T-helper 2 cell treated with Interferon-gamma antibody and Interleukin-4, amounts not matched to agents 5 μg/mL and 100 μg/mL, for 36 hours (primary cell): ENCODE measurements around the gene LY6G6C.

Experiments
- DNase-seq: peaks from one replicate; pipeline ENCODE4 v3.0.0; 2021; ENCODE audit warnings: low spot score
- H3K27ac Mint-ChIP-seq: one replicate; pipeline ENCODE4 v1.8.0; 2021; ENCODE audit warnings: mild to moderate bottlenecking, mixed read lengths
- H3K27me3 Mint-ChIP-seq: one replicate; pipeline ENCODE4 v1.8.0; 2021; ENCODE audit warnings: low read depth, mixed read lengths
- H3K36me3 Mint-ChIP-seq: one replicate; pipeline ENCODE4 v1.8.0; 2021; ENCODE audit warnings: low read depth, mixed read lengths
- H3K4me1 Mint-ChIP-seq: one replicate; pipeline ENCODE4 v1.8.0; 2021; ENCODE audit warnings: low read depth, mixed read lengths
- H3K4me3 Mint-ChIP-seq: one replicate; pipeline ENCODE4 v1.8.0; 2022; ENCODE audit warnings: mild to moderate bottlenecking, moderate library complexity, mixed read lengths
- H3K9me3 Mint-ChIP-seq: one replicate; pipeline ENCODE4 v1.8.0; 2021; ENCODE audit warnings: mixed read lengths

LY6G6C gene

DNA sequence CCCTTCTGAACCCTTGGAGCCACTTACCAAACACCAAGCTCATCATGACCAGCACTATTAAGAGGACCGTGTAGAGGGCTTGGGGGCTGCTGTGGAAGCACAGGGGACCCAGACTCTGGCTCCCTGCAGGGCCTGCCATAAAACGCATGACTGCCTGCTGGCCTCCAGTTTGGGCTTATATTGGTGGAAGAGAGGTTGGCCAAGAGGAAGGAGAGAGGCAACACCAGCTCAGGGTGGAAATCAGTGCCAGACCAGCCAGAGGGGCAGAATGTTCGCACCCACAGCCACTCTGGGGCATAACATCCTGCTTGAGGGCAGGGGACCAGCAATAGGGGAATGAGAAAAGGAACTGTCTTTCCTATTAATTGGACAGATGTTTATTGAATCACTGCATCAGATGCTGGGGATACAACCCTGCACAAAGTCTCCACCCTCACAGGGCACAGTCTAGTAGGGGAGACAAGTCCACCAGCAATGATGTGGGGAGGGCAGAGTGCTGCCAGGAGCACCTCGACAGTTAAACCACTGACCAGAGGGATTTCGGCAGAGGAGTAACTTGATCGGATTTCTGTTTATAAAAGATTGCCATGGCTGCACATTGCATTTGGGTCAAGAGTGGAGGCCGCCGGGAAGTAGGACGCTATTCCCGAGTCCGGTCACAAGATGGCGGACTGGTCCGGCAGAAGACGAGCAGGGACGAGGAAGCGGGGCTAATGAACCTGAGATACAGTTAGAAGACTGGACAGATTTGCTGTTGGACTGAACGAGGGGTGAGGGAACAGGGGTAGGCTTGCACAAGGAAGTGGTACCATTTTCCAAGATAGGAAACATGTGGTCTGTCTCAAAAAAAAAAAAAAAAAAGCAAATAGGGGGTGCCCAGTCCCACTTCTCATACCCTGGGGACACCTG, 41.1 kb downstream of the LY6G6C start, which contains the start of gene LY6G5C:
TSS of gene LY6G5C (minus strand) at position 842 of the 909 bp plus-strand sequence. CDS start at position 148, 694 bp downstream.
- H3K27me3 Mint-ChIP-seq = no peaks in the 10 kb centered on the region
- H3K9me3 Mint-ChIP-seq = no peaks in the 10 kb centered on the region
- peak; percentile 50 for DNase-seq
- peak within 1 kb of the TSS; percentile 74 for H3K4me3 Mint-ChIP-seq
- peaks cover 22% of the 10 kb centered on the region for H3K4me1 Mint-ChIP-seq
- peaks cover 4% of the 10 kb centered on the region for H3K36me3 Mint-ChIP-seq
- peak within 1 kb of the TSS; percentile 73 for H3K27ac Mint-ChIP-seq

DNA sequence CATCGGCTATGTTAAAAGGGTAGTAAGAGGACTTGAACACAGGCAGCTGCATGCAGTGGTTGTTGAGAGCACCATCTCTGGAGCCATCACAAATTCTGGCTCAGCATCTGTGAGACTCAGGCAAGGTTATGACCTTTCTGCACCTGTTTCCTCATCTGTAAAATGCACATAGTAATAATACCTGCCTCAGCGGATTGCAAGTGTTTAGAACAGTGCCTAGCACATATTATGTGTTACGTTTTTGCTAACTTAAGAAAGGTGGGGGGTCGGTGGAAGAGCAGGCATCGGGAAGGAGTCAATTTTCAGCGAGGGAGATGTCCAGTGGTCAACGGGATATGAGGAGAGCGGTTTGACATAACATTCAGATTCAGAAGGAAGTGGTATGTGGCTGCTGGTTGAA, 43.6 kb downstream of the LY6G6C start:
- H3K27ac Mint-ChIP-seq = no peak overlapping the region
- no peaks in the 10 kb centered on the region for H3K9me3 Mint-ChIP-seq
- peaks cover 22% of the 10 kb centered on the region for H3K4me1 Mint-ChIP-seq
- H3K27me3 Mint-ChIP-seq = no peaks in the 10 kb centered on the region
- peaks cover 6% of the 10 kb centered on the region for H3K36me3 Mint-ChIP-seq
- H3K4me3 Mint-ChIP-seq = no peak overlapping the region
- no peak for DNase-seq

- peaks cover 22% of the 10 kb centered on the region for H3K4me1 Mint-ChIP-seq
- no peak overlapping the region for H3K4me3 Mint-ChIP-seq
- no peak overlapping the region for H3K27ac Mint-ChIP-seq
- DNase-seq = no peak
- H3K9me3 Mint-ChIP-seq = no peaks in the 10 kb centered on the region
- peaks cover 14% of the 10 kb centered on the region for H3K36me3 Mint-ChIP-seq
- no peaks in the 10 kb centered on the region for H3K27me3 Mint-ChIP-seq
Measured at GRCh38 chr6:31676904-31677303, 44.6 kb downstream of the LY6G6C start.

DNA sequence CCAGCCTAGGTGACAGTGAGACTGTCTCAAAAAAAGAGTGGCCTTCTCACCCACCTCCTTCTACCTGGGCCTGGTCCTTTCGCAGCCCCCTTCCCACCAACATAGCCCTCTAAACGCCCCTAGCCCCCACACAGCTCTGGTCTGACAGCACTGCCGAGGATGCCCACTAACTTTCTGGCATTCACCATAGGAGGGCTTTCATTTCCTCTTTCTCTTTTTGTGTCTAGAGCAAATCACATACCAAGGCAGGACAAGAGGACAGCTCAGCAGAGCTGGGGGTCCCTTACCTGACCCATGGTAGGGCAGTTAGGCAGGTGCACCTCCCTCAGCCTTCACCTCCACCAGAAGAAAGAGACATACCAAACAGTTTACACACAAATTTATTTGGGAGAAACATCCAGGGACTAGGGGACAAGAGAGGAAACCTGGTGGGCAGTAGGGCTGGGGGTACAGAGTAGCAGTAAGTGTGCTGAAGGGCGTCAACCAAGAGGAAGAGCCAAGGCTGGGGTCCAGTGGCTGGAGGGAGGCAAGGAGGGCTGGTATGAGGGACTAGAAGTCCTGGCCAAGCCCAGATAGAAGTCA, 45.1 kb downstream of the LY6G6C start:
- no peak overlapping the region for H3K27ac Mint-ChIP-seq
- H3K27me3 Mint-ChIP-seq = no peaks in the 10 kb centered on the region
- H3K4me3 Mint-ChIP-seq = no peak overlapping the region
- no peak for DNase-seq
- no peaks in the 10 kb centered on the region for H3K9me3 Mint-ChIP-seq
- peaks cover 17% of the 10 kb centered on the region for H3K36me3 Mint-ChIP-seq
- H3K4me1 Mint-ChIP-seq = peaks cover 20% of the 10 kb centered on the region

DNA sequence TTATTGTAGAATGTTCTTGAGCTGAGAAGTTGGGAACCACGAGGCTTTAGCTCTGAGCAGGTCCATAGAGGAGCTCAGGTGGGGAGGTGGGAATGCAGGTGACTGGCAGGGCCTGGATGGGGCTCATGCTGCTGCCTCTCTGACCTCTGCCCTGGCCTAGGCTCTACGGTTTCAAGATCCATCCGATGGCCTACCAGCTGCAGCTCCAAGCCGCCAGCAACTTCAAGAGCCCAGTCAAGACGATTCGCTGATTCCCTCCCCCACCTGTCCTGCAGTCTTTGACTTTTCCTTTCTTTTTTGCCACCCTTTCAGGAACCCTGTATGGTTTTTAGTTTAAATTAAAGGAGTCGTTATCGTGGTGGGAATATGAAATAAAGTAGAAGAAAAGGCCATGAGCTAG, 51.9 kb downstream of the LY6G6C start, which contains the start of gene LY6G5B:
TSS of gene LY6G5B (plus strand) at position 301 of the 400 bp plus-strand sequence. CDS start 975 bp downstream, outside the sequence.
- Mint-ChIP-seq H3K36me3 (peaks cover 70% of the 10 kb centered on the region), H3K4me1 (peaks cover 27% of the 10 kb centered on the region), H3K27ac (no peak within 1 kb of the TSS), H3K4me3 (no peak within 1 kb of the TSS), H3K9me3 (no peaks in the 10 kb centered on the region), H3K27me3 (no peaks in the 10 kb centered on the region)
- no peak for DNase-seq
